Activated CD4-positive, CD25-positive, alpha-beta regulatory T cell treated with anti-CD3 and anti-CD28 coated beads, Interleukin-2, amount 50 U/mL, for 16 hours (primary cell): ENCODE data around the gene DGKB.

ENCODE experiments used
- DNase-seq: peaks from one replicate; pipeline ENCODE4 v3.0.0-alpha.2; 2020; ENCODE audit warnings: low read depth, low spot score

The DGKB gene

GRCh38 chr7:14760730-14761478, 141.6 kb downstream of the DGKB start:
- no peak for DNase-seq

- no peak for DNase-seq
Observed at GRCh38 chr7:14759785-14760184, 142.8 kb downstream of the DGKB start.

- no peak for DNase-seq
Observed at GRCh38 chr7:14754631-14755030, 147.9 kb downstream of the DGKB start.

- DNase-seq, result no peak
Observed at GRCh38 chr7:14752301-14752700, 150.2 kb downstream of the DGKB start.

- no peak for DNase-seq
Observed at GRCh38 chr7:14751461-14751860, 151.1 kb downstream of the DGKB start.

GRCh38 chr7:14748461-14748860, 154.1 kb downstream of the DGKB start:
- no peak for DNase-seq

GRCh38 chr7:14747701-14748100, 154.8 kb downstream of the DGKB start:
- no peak for DNase-seq

GRCh38 chr7:14745076-14745475, 157.5 kb downstream of the DGKB start:
- no peak for DNase-seq

GRCh38 chr7:14740606-14741005, 161.9 kb downstream of the DGKB start:
- no peak for DNase-seq

GRCh38 chr7:14739841-14740185, 162.7 kb downstream of the DGKB start:
- DNase-seq, result no peak

- DNase-seq, result no peak
Observed at GRCh38 chr7:14739168-14739840, 163.2 kb downstream of the DGKB start.

- DNase-seq, result no peak
Observed at GRCh38 chr7:14738086-14738485, 164.5 kb downstream of the DGKB start.

GRCh38 chr7:14734839-14735321, 167.7 kb downstream of the DGKB start:
- DNase-seq, result no peak

GRCh38 chr7:14720785-14721184, 181.8 kb downstream of the DGKB start:
- no peak for DNase-seq

- DNase-seq, result no peak
Observed at GRCh38 chr7:14717816-14718215, 184.7 kb downstream of the DGKB start.

GRCh38 chr7:14717169-14717568, 185.4 kb downstream of the DGKB start:
- DNase-seq, result no peak

- no peak for DNase-seq
Observed at GRCh38 chr7:14714161-14714728, 188.3 kb downstream of the DGKB start.

- no peak for DNase-seq
Observed at GRCh38 chr7:14698239-14698638, 204.3 kb downstream of the DGKB start.

GRCh38 chr7:14697684-14698083, 204.9 kb downstream of the DGKB start:
- DNase-seq, result no peak

GRCh38 chr7:14691597-14692203, 210.9 kb downstream of the DGKB start:
- peak; percentile 9 for DNase-seq

GRCh38 chr7:14691034-14691433, 211.5 kb downstream of the DGKB start:
- no peak for DNase-seq

- DNase-seq, result no peak
Observed at GRCh38 chr7:14690486-14690885, 212.1 kb downstream of the DGKB start.

GRCh38 chr7:14690075-14690474, 212.5 kb downstream of the DGKB start:
- DNase-seq, result no peak
